ENCODE data around the gene RPL32.
"Not testable (repeated sequence)": the region's sequence is repeated elsewhere in the genome, so short reads cannot be mapped to it uniquely, and the experiment has no call there.

RPL32 gene

DNA sequence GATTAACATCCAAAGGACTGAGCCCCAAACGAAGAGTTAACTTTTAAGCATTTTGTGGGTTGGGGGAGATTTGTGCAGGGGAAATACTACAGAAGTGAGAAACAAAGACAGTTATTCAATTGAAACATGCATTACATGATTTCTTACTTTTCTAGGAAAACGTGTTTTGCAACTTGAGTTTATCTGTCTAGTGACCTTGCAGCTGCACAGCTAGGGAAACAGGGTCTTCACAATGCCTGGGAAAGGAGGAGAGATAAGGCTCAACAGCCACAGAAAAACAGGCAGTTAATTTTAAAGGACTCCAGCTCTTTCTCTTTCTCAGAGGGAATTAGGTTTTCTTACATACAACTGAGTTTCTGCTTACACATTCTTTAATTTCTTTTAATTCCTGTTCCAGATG lies 37.4 kb upstream of the RPL32 start:
- H3K27me3 ChIP-seq (replicated peaks; ENCODE audit: control insufficient read depth, insufficient read depth, low read length) = peaks cover 21% of the 10 kb centered on the region

DNA sequence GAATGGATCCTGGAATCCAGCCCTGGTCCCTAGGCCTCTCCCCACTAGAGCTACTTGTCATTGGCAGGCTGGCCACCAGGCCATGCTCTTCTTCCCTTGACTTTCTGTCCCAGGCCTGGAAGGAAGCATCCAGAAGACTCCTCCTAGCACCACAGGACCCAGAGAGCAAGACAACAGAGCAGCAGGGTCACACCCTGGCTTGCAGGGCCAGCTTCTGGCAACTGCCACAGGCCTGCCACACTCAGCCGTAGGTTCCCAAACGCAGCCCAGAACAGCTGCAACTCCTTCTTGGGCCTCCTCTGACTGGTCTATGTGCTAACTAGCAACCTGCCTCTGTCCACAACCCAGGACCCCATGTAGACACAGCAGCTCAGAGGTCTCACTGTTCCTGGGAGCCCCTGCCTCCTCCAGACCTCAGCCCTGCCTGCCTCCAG lies 36.8 kb upstream of the RPL32 start:
- Histone ChIP-seq H3K36me3 (ENCODE audit: control insufficient read depth, insufficient read depth, low read length, severe bottlenecking) (no peaks in the 10 kb centered on the region), H3K9me3 (ENCODE audit: control insufficient read depth, low read length) (no peaks in the 10 kb centered on the region), H3K4me1 (ENCODE audit: control insufficient read depth, insufficient read depth, low read length) (no peaks in the 10 kb centered on the region), H3K4me3 (ENCODE audit: low read length) (no peak overlapping the region), H3K9ac (ENCODE audit: low read length) (no peak overlapping the region), H3K27me3 (replicated peaks; ENCODE audit: control insufficient read depth, insufficient read depth, low read length) (peaks cover 23% of the 10 kb centered on the region)
- DNase-seq (ENCODE audit: low read depth) = no peak

More for the DNA sequence above, 37.4 kb upstream of the RPL32 start:
- not testable (repeated sequence) for H3K4me3 ChIP-seq (ENCODE audit: low read length); H3K36me3 ChIP-seq (ENCODE audit: control insufficient read depth, insufficient read depth, low read length, severe bottlenecking); DNase-seq (ENCODE audit: low read depth); H3K9ac ChIP-seq (ENCODE audit: low read length); H3K4me1 ChIP-seq (ENCODE audit: control insufficient read depth, insufficient read depth, low read length); H3K9me3 ChIP-seq (ENCODE audit: control insufficient read depth, low read length)

DNA sequence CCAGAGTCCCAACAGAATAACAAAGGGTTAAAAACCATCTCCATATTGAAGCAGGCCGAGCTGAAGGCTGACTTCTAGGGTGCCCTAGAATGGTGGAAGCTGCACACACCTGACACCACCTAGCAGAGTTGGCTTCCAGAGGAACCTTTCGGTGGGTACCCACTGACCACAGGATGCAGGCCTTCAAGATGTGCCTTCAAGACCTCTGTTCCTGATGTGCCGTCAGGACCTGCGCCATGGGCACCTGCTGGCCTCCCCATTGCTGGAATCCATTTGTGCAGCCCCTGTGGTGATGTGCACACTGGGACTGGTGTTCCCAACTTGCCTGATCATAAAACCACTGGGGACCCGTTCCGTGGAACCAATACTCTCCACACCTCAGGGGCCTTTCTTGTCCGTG lies 35.7 kb upstream of the RPL32 start:
- Histone ChIP-seq H3K9ac (ENCODE audit: low read length) (no peak overlapping the region), H3K27me3 (replicated peaks; ENCODE audit: control insufficient read depth, insufficient read depth, low read length) (peaks cover 19% of the 10 kb centered on the region), H3K9me3 (ENCODE audit: control insufficient read depth, low read length) (no peaks in the 10 kb centered on the region), H3K4me1 (ENCODE audit: control insufficient read depth, insufficient read depth, low read length) (no peaks in the 10 kb centered on the region), H3K4me3 (ENCODE audit: low read length) (no peak overlapping the region), H3K36me3 (ENCODE audit: control insufficient read depth, insufficient read depth, low read length, severe bottlenecking) (no peaks in the 10 kb centered on the region)
- no peak for DNase-seq (ENCODE audit: low read depth)

DNA sequence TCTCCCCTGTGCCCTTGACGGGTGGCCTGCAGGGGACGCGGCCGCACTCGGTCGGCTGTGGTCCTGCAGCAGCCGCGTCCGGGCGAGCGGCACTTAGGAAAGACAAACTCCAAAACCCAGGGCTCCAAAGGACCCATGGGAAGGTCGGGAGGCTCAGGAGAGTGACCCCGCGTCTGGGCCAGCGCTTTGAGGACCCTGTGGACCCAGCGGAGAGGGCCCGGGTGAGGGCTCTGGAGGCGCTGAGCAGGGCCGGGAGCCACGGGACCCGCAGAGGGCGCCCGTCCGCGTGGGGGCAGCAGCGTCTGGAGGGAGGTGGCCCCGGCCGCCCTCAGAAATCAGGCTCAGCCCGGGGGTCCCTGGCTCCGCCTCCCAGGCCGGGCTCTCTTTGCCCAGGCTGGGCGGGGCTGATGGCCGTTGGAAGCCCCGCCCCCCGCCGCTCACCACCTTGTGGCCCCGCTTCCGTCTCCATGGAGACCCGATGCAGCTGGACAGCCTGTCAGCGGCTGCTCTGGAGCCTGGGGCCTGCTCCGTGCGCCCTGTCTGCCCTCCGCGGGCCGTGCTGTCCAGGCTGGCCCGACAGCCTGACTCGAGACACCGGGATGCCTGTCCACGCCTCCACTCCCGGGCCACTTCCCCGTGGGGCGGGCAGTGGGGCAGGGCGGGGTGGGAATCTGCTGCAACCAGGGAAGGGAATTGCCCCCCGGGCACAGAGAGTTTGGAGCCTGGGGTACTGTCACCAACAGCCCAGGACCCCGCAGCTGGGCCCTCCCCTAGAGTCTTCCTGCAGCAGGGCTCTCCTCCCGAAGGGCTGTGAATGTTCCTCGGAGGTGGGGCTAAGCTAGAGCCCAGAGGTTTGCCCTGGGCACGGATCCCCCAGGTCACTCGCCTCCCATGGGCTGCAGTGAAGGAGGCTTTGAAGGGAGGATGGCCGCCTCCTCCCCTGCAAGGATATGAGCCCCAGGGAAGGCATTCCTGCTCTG lies 34.8 kb upstream of the RPL32 start:
- Histone ChIP-seq H3K27me3 (replicated peaks; ENCODE audit: control insufficient read depth, insufficient read depth, low read length) (peaks cover 17% of the 10 kb centered on the region), H3K9me3 (ENCODE audit: control insufficient read depth, low read length) (no peaks in the 10 kb centered on the region), H3K4me3 (ENCODE audit: low read length) (no peak overlapping the region), H3K9ac (ENCODE audit: low read length) (no peak overlapping the region), H3K4me1 (ENCODE audit: control insufficient read depth, insufficient read depth, low read length) (no peaks in the 10 kb centered on the region), H3K36me3 (ENCODE audit: control insufficient read depth, insufficient read depth, low read length, severe bottlenecking) (no peaks in the 10 kb centered on the region)
- peak; percentile 31 for DNase-seq (ENCODE audit: low read depth)

DNA sequence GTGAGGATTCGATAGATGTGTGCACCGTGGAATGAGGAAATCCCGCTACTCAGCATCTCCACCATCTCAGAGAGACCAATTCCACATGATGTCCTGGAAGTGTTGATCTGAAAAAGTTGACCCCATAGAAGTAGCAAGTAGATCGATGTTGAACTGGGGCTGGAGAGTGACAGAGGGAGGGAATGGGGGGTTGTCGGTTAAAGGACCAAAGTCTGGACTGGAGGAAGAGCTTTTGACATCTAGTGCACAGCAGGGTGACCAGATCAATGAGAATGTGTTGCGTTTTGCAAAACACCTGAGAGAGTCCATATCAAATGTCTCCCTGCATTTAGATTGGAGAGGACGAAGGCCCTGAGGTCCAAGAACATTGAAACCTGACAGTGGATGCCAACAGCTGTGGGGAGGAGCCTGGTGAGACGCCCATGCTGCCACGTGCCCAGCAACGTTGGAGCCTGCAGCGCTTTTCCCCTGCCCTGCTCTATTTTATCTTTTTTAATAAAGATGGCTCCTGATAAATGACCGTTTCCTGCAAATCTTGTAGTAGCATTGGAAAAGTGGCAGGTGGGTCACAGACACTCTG lies 30.1 kb upstream of the RPL32 start:
- DNase-seq (ENCODE audit: low read depth) = no peak

DNA sequence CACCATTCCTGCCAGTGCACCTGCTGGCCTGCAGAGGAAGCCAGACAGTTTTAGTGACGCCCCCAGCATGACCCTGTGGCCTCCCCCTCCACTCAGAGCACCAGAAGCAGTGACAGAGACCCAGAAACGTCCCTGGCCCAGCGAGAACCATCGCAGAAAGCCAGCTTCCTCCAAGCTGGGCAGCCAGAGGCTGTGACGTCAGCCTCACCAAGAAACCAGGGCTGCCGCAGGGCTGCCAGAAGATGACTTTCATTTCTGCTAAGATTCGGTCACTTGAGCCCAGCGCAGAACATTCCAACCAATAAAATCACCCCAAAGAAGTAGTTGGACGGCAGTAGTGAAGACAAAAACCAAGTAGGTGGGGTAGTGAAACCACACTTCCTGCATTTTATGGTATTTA lies 29.6 kb upstream of the RPL32 start:
- no peak overlapping the region for H3K4me3 ChIP-seq (ENCODE audit: low read length)
- H3K27me3 ChIP-seq (replicated peaks; ENCODE audit: control insufficient read depth, insufficient read depth, low read length) = peaks cover 17% of the 10 kb centered on the region
- no peaks in the 10 kb centered on the region for H3K9me3 ChIP-seq (ENCODE audit: control insufficient read depth, low read length)
- no peak overlapping the region for H3K9ac ChIP-seq (ENCODE audit: low read length)
- H3K36me3 ChIP-seq (ENCODE audit: control insufficient read depth, insufficient read depth, low read length, severe bottlenecking) = no peaks in the 10 kb centered on the region
- peak; percentile 40 for DNase-seq (ENCODE audit: low read depth)
- H3K4me1 ChIP-seq (ENCODE audit: control insufficient read depth, insufficient read depth, low read length) = no peaks in the 10 kb centered on the region

More for the DNA sequence above, 30.1 kb upstream of the RPL32 start:
- H3K9ac ChIP-seq (ENCODE audit: low read length) = no peak overlapping the region
- H3K27me3 ChIP-seq (replicated peaks; ENCODE audit: control insufficient read depth, insufficient read depth, low read length) = peaks cover 17% of the 10 kb centered on the region
- no peaks in the 10 kb centered on the region for H3K9me3 ChIP-seq (ENCODE audit: control insufficient read depth, low read length)
- no peaks in the 10 kb centered on the region for H3K36me3 ChIP-seq (ENCODE audit: control insufficient read depth, insufficient read depth, low read length, severe bottlenecking)
- no peak overlapping the region for H3K4me3 ChIP-seq (ENCODE audit: low read length)
- H3K4me1 ChIP-seq (ENCODE audit: control insufficient read depth, insufficient read depth, low read length) = no peaks in the 10 kb centered on the region

DNA sequence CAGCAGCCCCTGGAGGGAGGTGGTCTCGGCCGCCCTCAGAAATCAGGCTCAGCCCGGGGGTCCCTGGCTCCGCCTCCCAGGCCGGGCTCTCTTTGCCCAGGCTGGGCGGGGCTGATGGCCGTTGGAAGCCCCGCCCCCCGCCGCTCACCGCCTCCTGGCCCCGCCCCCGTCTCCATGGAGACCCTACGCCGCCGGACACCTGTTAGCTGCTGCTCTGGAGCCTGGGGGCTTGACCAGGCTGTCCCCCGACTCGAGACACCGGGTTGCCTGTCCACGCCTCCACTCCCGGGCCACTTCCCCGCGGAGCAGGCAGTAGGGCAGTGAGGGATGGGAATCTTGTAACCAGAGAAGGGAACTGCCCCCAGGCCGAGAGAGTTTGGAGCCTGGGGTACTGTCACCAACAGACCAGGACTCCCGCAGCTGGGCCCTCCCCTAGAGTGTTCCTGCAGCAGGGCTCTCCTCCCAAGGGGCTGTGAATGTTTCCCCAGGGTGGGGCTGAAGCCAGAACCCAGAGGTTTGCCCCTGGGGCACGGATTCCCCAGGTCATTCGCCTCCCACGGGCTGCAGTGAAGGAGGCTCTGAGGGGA lies 27.8 kb upstream of the RPL32 start:
- H3K36me3 ChIP-seq (ENCODE audit: control insufficient read depth, insufficient read depth, low read length, severe bottlenecking) = no peaks in the 10 kb centered on the region
- H3K9ac ChIP-seq (ENCODE audit: low read length) = no peak overlapping the region
- H3K27me3 ChIP-seq (replicated peaks; ENCODE audit: control insufficient read depth, insufficient read depth, low read length) = peaks cover 6% of the 10 kb centered on the region
- peaks cover 11% of the 10 kb centered on the region for H3K9me3 ChIP-seq (ENCODE audit: control insufficient read depth, low read length)
- H3K4me1 ChIP-seq (ENCODE audit: control insufficient read depth, insufficient read depth, low read length) = no peaks in the 10 kb centered on the region
- peak; percentile 46 for DNase-seq (ENCODE audit: low read depth)
- no peak overlapping the region for H3K4me3 ChIP-seq (ENCODE audit: low read length)

DNA sequence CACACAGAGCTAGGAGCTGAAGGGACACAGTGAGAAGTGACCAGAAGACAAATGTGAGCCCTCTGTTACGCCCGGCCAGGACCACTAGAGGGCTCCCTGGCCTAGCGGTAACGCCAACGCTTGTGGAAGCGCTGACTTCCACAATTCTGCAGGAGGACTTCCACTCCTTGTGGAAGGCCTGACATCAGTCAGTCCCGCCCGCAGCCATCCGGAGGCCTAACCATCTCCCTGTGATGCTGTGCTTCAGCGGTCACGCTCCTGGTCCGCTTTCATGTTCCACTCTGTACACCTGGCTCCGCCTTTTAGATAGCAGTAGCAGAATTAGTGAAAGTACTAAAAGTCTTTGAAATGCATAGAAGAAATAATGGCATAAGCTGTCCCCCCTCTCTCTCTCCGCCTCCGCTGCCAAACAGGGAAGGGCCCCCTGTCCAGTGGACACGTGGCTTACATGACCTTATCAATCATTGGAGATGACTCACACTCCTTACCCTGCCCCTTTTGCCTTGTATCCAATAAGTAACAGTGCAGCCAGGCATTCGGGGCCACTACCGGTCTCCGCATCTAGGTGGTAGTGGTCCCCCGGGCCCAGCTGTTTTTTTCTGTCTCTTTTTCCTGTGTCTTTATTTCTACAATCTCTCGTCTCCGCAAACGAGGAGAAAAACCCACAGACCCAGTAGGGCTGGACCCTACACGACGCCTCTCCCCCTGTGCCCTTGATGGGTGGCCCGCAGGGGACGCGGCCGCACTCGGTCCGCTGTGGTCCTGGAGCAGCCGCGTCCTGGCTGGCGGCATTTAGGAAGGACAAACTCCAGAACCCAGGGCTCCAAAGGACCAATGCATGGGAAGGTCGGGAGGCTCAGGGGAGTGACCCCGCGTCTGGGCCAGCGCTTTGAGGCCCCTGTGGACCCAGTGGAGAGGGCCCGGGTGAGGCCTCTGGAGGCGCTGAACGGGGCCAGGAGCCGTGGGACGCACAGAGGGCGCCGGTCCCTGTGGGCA lies 27.0 kb upstream of the RPL32 start:
- Histone ChIP-seq H3K27me3 (replicated peaks; ENCODE audit: control insufficient read depth, insufficient read depth, low read length) (no peaks in the 10 kb centered on the region), H3K4me1 (ENCODE audit: control insufficient read depth, insufficient read depth, low read length) (no peaks in the 10 kb centered on the region), H3K9me3 (ENCODE audit: control insufficient read depth, low read length) (peaks cover 11% of the 10 kb centered on the region), H3K9ac (ENCODE audit: low read length) (no peak overlapping the region), H3K36me3 (ENCODE audit: control insufficient read depth, insufficient read depth, low read length, severe bottlenecking) (no peaks in the 10 kb centered on the region), H3K4me3 (ENCODE audit: low read length) (no peak overlapping the region)
- DNase-seq (ENCODE audit: low read depth) = peak; percentile 96

DNA sequence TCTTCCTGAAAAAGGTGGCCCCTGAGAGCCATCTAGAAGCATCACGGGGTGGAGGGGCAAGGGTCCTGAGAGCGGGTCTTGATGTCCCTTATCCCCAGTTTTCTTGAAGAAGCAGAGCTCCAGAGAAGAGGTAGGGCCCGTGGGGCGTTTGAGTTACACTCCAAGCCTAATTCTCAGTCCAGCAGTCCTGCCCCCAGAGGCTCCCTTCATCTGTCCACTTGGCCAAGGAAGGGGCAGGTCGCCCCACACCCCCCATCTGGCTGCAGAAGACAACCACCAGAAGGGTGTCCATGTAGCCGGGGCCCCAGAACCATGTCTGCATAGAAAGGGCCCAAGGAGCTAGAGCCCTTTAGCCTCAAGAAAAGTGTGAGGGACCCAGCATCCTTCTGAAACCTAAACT lies 25.5 kb upstream of the RPL32 start:
- H3K27me3 ChIP-seq (replicated peaks; ENCODE audit: control insufficient read depth, insufficient read depth, low read length) = no peaks in the 10 kb centered on the region
- no peaks in the 10 kb centered on the region for H3K4me1 ChIP-seq (ENCODE audit: control insufficient read depth, insufficient read depth, low read length)
- H3K4me3 ChIP-seq (ENCODE audit: low read length) = no peak overlapping the region
- H3K9me3 ChIP-seq (ENCODE audit: control insufficient read depth, low read length) = peaks cover 11% of the 10 kb centered on the region
- H3K9ac ChIP-seq (ENCODE audit: low read length) = no peak overlapping the region
- no peak for DNase-seq (ENCODE audit: low read depth)
- no peaks in the 10 kb centered on the region for H3K36me3 ChIP-seq (ENCODE audit: control insufficient read depth, insufficient read depth, low read length, severe bottlenecking)

DNA sequence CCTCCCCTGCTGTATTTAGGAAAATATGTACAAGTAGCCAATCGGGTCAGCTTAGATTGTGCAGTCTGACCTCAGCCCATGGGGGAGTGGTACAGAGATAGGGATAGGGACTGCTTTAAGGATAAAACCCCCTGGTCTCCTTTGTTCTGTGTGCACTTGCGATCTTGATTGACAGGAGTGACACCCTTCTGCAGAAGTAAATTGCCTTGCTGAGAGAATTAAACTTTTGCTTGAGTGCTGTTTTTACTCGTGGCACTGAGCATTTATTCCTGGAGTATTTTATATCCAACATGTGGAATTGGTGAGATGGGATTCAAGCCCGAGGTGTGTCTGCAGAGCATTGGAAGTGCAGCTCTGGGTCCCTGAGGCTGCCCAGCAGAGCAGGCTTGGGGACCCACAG lies 23.9 kb upstream of the RPL32 start:
- Histone ChIP-seq H3K27me3 (replicated peaks; ENCODE audit: control insufficient read depth, insufficient read depth, low read length) (no peaks in the 10 kb centered on the region), H3K4me3 (ENCODE audit: low read length) (no peak overlapping the region), H3K9me3 (ENCODE audit: control insufficient read depth, low read length) (peaks cover 11% of the 10 kb centered on the region), H3K4me1 (ENCODE audit: control insufficient read depth, insufficient read depth, low read length) (no peaks in the 10 kb centered on the region), H3K36me3 (ENCODE audit: control insufficient read depth, insufficient read depth, low read length, severe bottlenecking) (no peaks in the 10 kb centered on the region), H3K9ac (ENCODE audit: low read length) (no peak overlapping the region)
- no peak for DNase-seq (ENCODE audit: low read depth)
